HepG2 (cell line): ENCODE results near the gene PRKCE.

ENCODE experiments used
- BCL6 ChIP-seq: IDR thresholded peaks from 2 replicates; pipeline ENCODE4 v1.6.1; 2016; ENCODE audit warnings: missing genetic modification reagents, missing compliant biosample characterization
- BCLAF1 ChIP-seq: fragments of 450-650 bp; IDR thresholded peaks from 2 replicates; pipeline ENCODE4 v1.6.1; 2017; ENCODE audit warnings: mild to moderate bottlenecking
- CEBPZ ChIP-seq: IDR thresholded peaks from 2 replicates; pipeline ENCODE4 v1.6.1; 2012; ENCODE audit warnings: low read length, improper control_type of control experiment
- FOXM1 ChIP-seq: sonication (generic); formaldehyde crosslinking; IDR thresholded peaks from 2 replicates; pipeline ENCODE4 v1.5.0; 2020; ENCODE audit warnings: missing genetic modification reagents
- HNF4A ChIP-seq: sonication (generic); formaldehyde crosslinking; IDR thresholded peaks from 2 replicates; pipeline ENCODE4 v1.4.0; 2020; ENCODE audit warnings: missing genetic modification reagents
- IRF2 ChIP-seq: IDR thresholded peaks from 2 replicates; pipeline ENCODE4 v1.6.1; 2018; ENCODE audit warnings: missing genetic modification reagents, missing compliant biosample characterization
- POLR2AphosphoS5 ChIP-seq: IDR thresholded peaks from 2 replicates; pipeline ENCODE4 v1.6.1; 2012; ENCODE audit warnings: low read depth, low read length
- RNF2 ChIP-seq: fragments of 450-650 bp; conservative IDR thresholded peaks from 2 replicates; pipeline ENCODE4 v1.6.1; 2016; ENCODE audit warnings: low read depth
- TAF15 ChIP-seq: fragments of 200-400 bp; formaldehyde crosslinking; IDR thresholded peaks from one replicate; pipeline ENCODE4 v1.6.1; 2018; ENCODE audit warnings: mild to moderate bottlenecking, low read depth, low read length; ENCODE audit not compliant: poor library complexity, severe bottlenecking
- YY1 ChIP-seq: IDR thresholded peaks from 2 replicates; pipeline ENCODE4 v1.6.1; 2011; ENCODE audit warnings: low read length, low read depth, moderate library complexity, mild to moderate bottlenecking; ENCODE audit not compliant: insufficient read depth, insufficient replicate concordance
- ZNF350 ChIP-seq: sonication (generic); formaldehyde crosslinking; IDR thresholded peaks from 2 replicates; pipeline ENCODE4 v1.4.0; 2020; ENCODE audit warnings: mild to moderate bottlenecking, low read depth, missing genetic modification reagents, borderline replicate concordance

- no peak for TF ChIP-seq FOXM1 (CRISPR knock-in tag)
- no peak for TF ChIP-seq POLR2AphosphoS5
- TF ChIP-seq BCLAF1: no peak
- TF ChIP-seq YY1: no peak
- TF ChIP-seq ZNF350 (CRISPR knock-in tag): no peak
- no peak for TF ChIP-seq TAF15
- TF ChIP-seq BCL6: no peak
- no peak for TF ChIP-seq HNF4A (CRISPR knock-in tag)
- no peak for TF ChIP-seq RNF2
- no peak for TF ChIP-seq CEBPZ
- TF ChIP-seq IRF2 (CRISPR knock-in tag): no peak
Observed at GRCh38 chr2:45921921-45922320, 270.4 kb downstream of the PRKCE start.
